ENCODE measurements around the gene DNER. TPM values are rescaled to one million over a fixed set of nuclear protein-coding genes. Genes with fewer than 3 reads are reported as not detected.
A peak's percentile ranks its signal among the peaks of the same experiment; 100 is the strongest.

Gene DNER
- total RNA-seq, 1 donor from 2014 or later = 1.2 TPM

GRCh38 chr2:229463841-229464346 lies 250.5 kb downstream of the DNER start:
- no peak overlapping the region for H3K4me3 ChIP-seq
- no peak for ATAC-seq
- DNase-seq = no peak
- no peaks in the 10 kb centered on the region for H3K36me3 ChIP-seq
- H3K9me3 ChIP-seq = no peaks in the 10 kb centered on the region
- H3K27me3 ChIP-seq (ENCODE audit: low read depth) = no peaks in the 10 kb centered on the region
- intact Hi-C loops (cut with DNase I) = no loop called here
- no peak for TF ChIP-seq CTCF (IDR thresholded peaks at IDR 0.05)
- no peaks in the 10 kb centered on the region for H3K4me1 ChIP-seq
- no peak overlapping the region for H3K27ac ChIP-seq

- Histone ChIP-seq H3K4me1 (no peaks in the 10 kb centered on the region), H3K27me3 (ENCODE audit: low read depth) (no peaks in the 10 kb centered on the region), H3K9me3 (no peaks in the 10 kb centered on the region), H3K4me3 (no peak overlapping the region), H3K27ac (no peak overlapping the region), H3K36me3 (no peaks in the 10 kb centered on the region)
- no peak for ATAC-seq
- intact Hi-C loops (cut with DNase I) = no loop called here
- TF ChIP-seq CTCF (IDR thresholded peaks at IDR 0.05) = no peak
- DNase-seq = no peak
These were observed 252.2 kb downstream of the DNER start for GRCh38 chr2:229462112-229462511.

- ATAC-seq (no peak), DNase-seq (no peak)
- no peak overlapping the region for H3K4me3 ChIP-seq
- TF ChIP-seq CTCF (IDR thresholded peaks at IDR 0.05) = no peak
- H3K4me1 ChIP-seq = no peaks in the 10 kb centered on the region
- H3K27ac ChIP-seq = no peak overlapping the region
- no peaks in the 10 kb centered on the region for H3K27me3 ChIP-seq (ENCODE audit: low read depth)
- H3K9me3 ChIP-seq = no peaks in the 10 kb centered on the region
- intact Hi-C loops (cut with DNase I) = no loop called here
- no peaks in the 10 kb centered on the region for H3K36me3 ChIP-seq
These were observed 258.3 kb downstream of the DNER start for GRCh38 chr2:229456091-229456490.

- intact Hi-C loops (cut with DNase I) = no loop called here
- no peaks in the 10 kb centered on the region for H3K27me3 ChIP-seq (ENCODE audit: low read depth)
- ATAC-seq (peak in 1 of 2 donors; percentile 24), DNase-seq (no peak)
- no peak overlapping the region for H3K27ac ChIP-seq
- H3K4me1 ChIP-seq = no peaks in the 10 kb centered on the region
- no peak for TF ChIP-seq CTCF (IDR thresholded peaks at IDR 0.05)
- no peaks in the 10 kb centered on the region for H3K36me3 ChIP-seq
- no peak overlapping the region for H3K4me3 ChIP-seq
- H3K9me3 ChIP-seq = no peaks in the 10 kb centered on the region
These were observed 259.3 kb downstream of the DNER start for GRCh38 chr2:229454934-229455631.

- intact Hi-C loops (cut with DNase I) = no loop called here
- Histone ChIP-seq H3K27ac (no peak overlapping the region), H3K9me3 (no peaks in the 10 kb centered on the region), H3K4me1 (no peaks in the 10 kb centered on the region), H3K27me3 (ENCODE audit: low read depth) (no peaks in the 10 kb centered on the region), H3K36me3 (no peaks in the 10 kb centered on the region), H3K4me3 (no peak overlapping the region)
- DNase-seq (no peak), ATAC-seq (no peak)
- no peak for TF ChIP-seq CTCF (IDR thresholded peaks at IDR 0.05)
These were observed 261.1 kb downstream of the DNER start for GRCh38 chr2:229453230-229453629.
